Dedifferentiated amniotic fluid mesenchymal stem cell (primary cell): ENCODE results near the gene SORCS2.
"Not testable (repeated sequence)": the region's sequence is repeated elsewhere in the genome, so short reads cannot be mapped to it uniquely, and the experiment has no call there.

Experiments used
- DNase-seq: peaks from one replicate; pipeline ENCODE4 v3.0.0-alpha.2; 2016; ENCODE audit errors: extremely low spot score

The SORCS2 gene

GRCh38 chr4:7552466-7552865 is 360.1 kb downstream of the SORCS2 start:
- no peak for DNase-seq

GRCh38 chr4:7553280-7553679 is 360.9 kb downstream of the SORCS2 start:
- no peak for DNase-seq

GRCh38 chr4:7554905-7555304 is 362.6 kb downstream of the SORCS2 start:
- no peak for DNase-seq

- no peak for DNase-seq
These were observed 364.2 kb downstream of the SORCS2 start for GRCh38 chr4:7556558-7556957.

- DNase-seq: peak; percentile 76
These were observed 365.1 kb downstream of the SORCS2 start for GRCh38 chr4:7557456-7557855.

GRCh38 chr4:7558436-7558835 is 366.1 kb downstream of the SORCS2 start:
- DNase-seq: no peak

- no peak for DNase-seq
These were observed 367.0 kb downstream of the SORCS2 start for GRCh38 chr4:7559316-7559715.

- no peak for DNase-seq
These were observed 367.5 kb downstream of the SORCS2 start for GRCh38 chr4:7559741-7560395.

- no peak for DNase-seq
These were observed 369.2 kb downstream of the SORCS2 start for GRCh38 chr4:7561557-7561956.

GRCh38 chr4:7564242-7564641 is 371.9 kb downstream of the SORCS2 start:
- DNase-seq: no peak

- DNase-seq: no peak
These were observed 373.1 kb downstream of the SORCS2 start for GRCh38 chr4:7565483-7565882.

- no peak for DNase-seq
These were observed 377.8 kb downstream of the SORCS2 start for GRCh38 chr4:7569810-7570783.

GRCh38 chr4:7571001-7571400 is 378.7 kb downstream of the SORCS2 start:
- DNase-seq: no peak

- no peak for DNase-seq
These were observed 379.4 kb downstream of the SORCS2 start for GRCh38 chr4:7571701-7572100.

GRCh38 chr4:7572894-7573293 is 380.6 kb downstream of the SORCS2 start:
- no peak for DNase-seq

- DNase-seq: no peak
These were observed 381.3 kb downstream of the SORCS2 start for GRCh38 chr4:7573576-7574091.

- no peak for DNase-seq
These were observed 382.1 kb downstream of the SORCS2 start for GRCh38 chr4:7574287-7575014.

- DNase-seq: no peak
These were observed 383.1 kb downstream of the SORCS2 start for GRCh38 chr4:7575426-7575825.

GRCh38 chr4:7577361-7578039 is 385.2 kb downstream of the SORCS2 start:
- not testable (repeated sequence) for DNase-seq

- no peak for DNase-seq
These were observed 389.1 kb downstream of the SORCS2 start for GRCh38 chr4:7581477-7581876.

- no peak for DNase-seq
These were observed 390.2 kb downstream of the SORCS2 start for GRCh38 chr4:7582313-7583097.
